Mucosa of rectum (tissue), 2 donors: ENCODE data around the gene AMBRA1.

Source experiments
- H3K27ac ChIP-seq, 2 donors: one replicate each; pipeline ENCODE4 v1.7.0; 2013; ENCODE audit warnings: inconsistent platforms in 2 of 2, low read depth in 2 of 2, low read length in 2 of 2
- H3K27me3 ChIP-seq, 2 donors: one replicate each; pipeline ENCODE4 v1.7.0; 2013; ENCODE audit warnings: low read length in 2 of 2; ENCODE audit not compliant: control insufficient read depth in 2 of 2, insufficient read depth in 2 of 2
- H3K36me3 ChIP-seq, 2 donors: one replicate each; pipeline ENCODE4 v1.7.0; 2013; ENCODE audit warnings: low read length in 2 of 2; ENCODE audit not compliant: control insufficient read depth in 2 of 2, insufficient read depth in 2 of 2
- H3K4me1 ChIP-seq, 2 donors: one replicate each; pipeline ENCODE4 v1.7.0; 2013; ENCODE audit warnings: low read length in 2 of 2, mild to moderate bottlenecking in 1 of 2; ENCODE audit not compliant: control insufficient read depth in 2 of 2, insufficient read depth in 2 of 2
- H3K4me3 ChIP-seq, 2 donors: one replicate each; pipeline ENCODE4 v1.7.0; 2013; ENCODE audit warnings: low read length in 2 of 2
- H3K9ac ChIP-seq, 2 donors: one replicate each; pipeline ENCODE4 v1.7.0; 2013; ENCODE audit warnings: low read length in 2 of 2, low read depth in 1 of 2, mild to moderate bottlenecking in 1 of 2
- H3K9me3 ChIP-seq, 2 donors: one replicate each; pipeline ENCODE4 v1.7.0; 2013; ENCODE audit warnings: low read length in 2 of 2; ENCODE audit not compliant: control insufficient read depth in 2 of 2
- donor health status: healthy.
- donor health status: Normal muscosa, but diverticular disease.

AMBRA1 gene

GRCh38 chr11:46457659-46458424, 136.0 kb downstream of the AMBRA1 start:
- H3K9me3 ChIP-seq, result no peaks in the 10 kb centered on the region
- H3K27me3 ChIP-seq, result no peaks in the 10 kb centered on the region
- H3K36me3 ChIP-seq, result no peaks in the 10 kb centered on the region
- H3K27ac ChIP-seq, result no peak overlapping the region
- H3K9ac ChIP-seq, result no peak overlapping the region
- no peaks in the 10 kb centered on the region for H3K4me1 ChIP-seq
- no peak overlapping the region for H3K4me3 ChIP-seq

GRCh38 chr11:46457021-46457420, 136.8 kb downstream of the AMBRA1 start:
- H3K4me3 ChIP-seq, result no peak overlapping the region

GRCh38 chr11:46456269-46457001, 137.4 kb downstream of the AMBRA1 start:
- H3K9ac ChIP-seq, result no peak overlapping the region
- no peaks in the 10 kb centered on the region for H3K36me3 ChIP-seq
- H3K27ac ChIP-seq, result no peak overlapping the region
- H3K9me3 ChIP-seq, result no peaks in the 10 kb centered on the region
- no peaks in the 10 kb centered on the region for H3K4me1 ChIP-seq
- no peak overlapping the region for H3K4me3 ChIP-seq
- H3K27me3 ChIP-seq, result no peaks in the 10 kb centered on the region

More at GRCh38 chr11:46457021-46457420, 136.8 kb downstream of the AMBRA1 start:
- Histone ChIP-seq H3K27ac (no peak overlapping the region), H3K9ac (no peak overlapping the region), H3K36me3 (no peaks in the 10 kb centered on the region), H3K9me3 (no peaks in the 10 kb centered on the region), H3K4me1 (no peaks in the 10 kb centered on the region), H3K27me3 (no peaks in the 10 kb centered on the region)

DNA sequence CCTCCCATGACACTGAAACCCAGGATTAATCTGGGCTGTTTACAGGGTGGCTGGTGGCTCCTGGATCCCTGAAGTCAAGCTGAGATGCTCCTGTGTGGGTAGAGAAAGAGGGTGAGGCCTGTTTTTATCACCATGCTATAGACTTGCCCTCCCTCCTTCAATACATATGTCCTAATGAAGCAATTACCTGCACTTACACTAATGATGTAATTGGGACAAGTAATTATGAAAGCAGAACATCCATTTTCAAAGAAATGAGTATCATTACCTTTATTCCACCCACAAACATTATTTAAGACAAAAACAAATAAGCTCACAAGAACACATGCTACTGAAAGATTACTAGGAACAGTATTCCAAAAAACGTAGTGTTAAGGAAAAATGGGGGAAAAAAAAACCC, 138.0 kb downstream of the AMBRA1 start:
- Histone ChIP-seq H3K27ac (no peak overlapping the region), H3K36me3 (no peaks in the 10 kb centered on the region), H3K9ac (no peak overlapping the region), H3K4me1 (no peaks in the 10 kb centered on the region), H3K9me3 (no peaks in the 10 kb centered on the region), H3K27me3 (no peaks in the 10 kb centered on the region), H3K4me3 (no peak overlapping the region)

- H3K36me3 ChIP-seq, result no peaks in the 10 kb centered on the region
- no peak overlapping the region for H3K9ac ChIP-seq
- H3K27me3 ChIP-seq, result no peaks in the 10 kb centered on the region
- H3K4me1 ChIP-seq, result no peaks in the 10 kb centered on the region
- H3K9me3 ChIP-seq, result no peaks in the 10 kb centered on the region
- H3K4me3 ChIP-seq, result no peak overlapping the region
- no peak overlapping the region for H3K27ac ChIP-seq
Measured at GRCh38 chr11:46452918-46453517, 140.8 kb downstream of the AMBRA1 start.

GRCh38 chr11:46451759-46452158, 142.1 kb downstream of the AMBRA1 start:
- H3K9me3 ChIP-seq, result no peaks in the 10 kb centered on the region
- H3K9ac ChIP-seq, result no peak overlapping the region
- no peak overlapping the region for H3K27ac ChIP-seq
- no peaks in the 10 kb centered on the region for H3K36me3 ChIP-seq
- no peaks in the 10 kb centered on the region for H3K4me1 ChIP-seq
- no peak overlapping the region for H3K4me3 ChIP-seq
- H3K27me3 ChIP-seq, result no peaks in the 10 kb centered on the region

- no peaks in the 10 kb centered on the region for H3K36me3 ChIP-seq
- H3K9ac ChIP-seq, result no peak overlapping the region
- H3K4me3 ChIP-seq, result no peak overlapping the region
- no peaks in the 10 kb centered on the region for H3K27me3 ChIP-seq
- H3K27ac ChIP-seq, result no peak overlapping the region
- no peaks in the 10 kb centered on the region for H3K4me1 ChIP-seq
- no peaks in the 10 kb centered on the region for H3K9me3 ChIP-seq
Measured at GRCh38 chr11:46450846-46451477, 142.9 kb downstream of the AMBRA1 start.

GRCh38 chr11:46447544-46447943, 146.3 kb downstream of the AMBRA1 start:
- Histone ChIP-seq H3K27me3 (no peaks in the 10 kb centered on the region), H3K4me1 (no peaks in the 10 kb centered on the region), H3K9ac (no peak overlapping the region), H3K27ac (no peak overlapping the region), H3K36me3 (peaks cover 0 to 7% of the 10 kb centered on the region in 2 donors), H3K9me3 (no peaks in the 10 kb centered on the region), H3K4me3 (no peak overlapping the region)

DNA sequence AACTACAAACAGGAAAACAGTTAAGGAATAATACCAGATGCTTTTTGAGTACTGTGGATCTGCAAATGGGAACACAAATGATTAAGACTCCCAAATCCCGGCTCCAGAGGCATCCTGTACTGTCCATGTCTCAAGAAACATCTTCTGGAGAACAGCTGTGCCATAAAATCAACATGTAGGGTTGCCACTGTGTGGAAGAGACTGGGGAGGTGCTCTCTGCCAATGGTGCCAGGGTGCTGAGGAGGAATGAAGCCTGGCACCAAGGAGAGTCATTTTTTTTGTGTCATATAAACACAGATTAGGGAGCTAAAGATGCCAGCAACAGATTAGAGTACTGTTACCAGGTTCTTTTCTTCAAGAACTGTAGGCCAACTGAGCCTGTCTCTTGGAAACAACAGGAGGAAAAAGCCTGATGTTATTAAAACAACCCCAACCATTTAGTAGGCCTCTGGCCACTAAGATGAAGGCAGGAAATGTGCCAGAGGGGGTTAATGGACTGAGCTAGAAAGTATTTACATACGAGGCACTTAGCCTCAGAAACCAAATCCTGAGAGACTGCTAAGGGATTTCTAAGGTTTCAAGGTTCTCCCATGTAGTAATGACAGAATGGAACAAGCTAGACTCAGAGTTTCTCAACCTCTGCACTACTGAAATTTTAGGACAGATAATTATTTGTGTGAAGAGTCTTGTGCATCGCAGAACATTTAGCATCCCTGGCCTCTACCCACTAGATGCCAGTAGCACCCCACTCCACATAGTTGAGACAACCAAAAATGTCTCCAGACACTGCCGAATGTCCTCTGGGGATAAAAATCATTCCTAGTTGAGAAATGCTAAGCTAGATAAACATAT, 147.7 kb downstream of the AMBRA1 start:
- no peaks in the 10 kb centered on the region for H3K9me3 ChIP-seq
- no peaks in the 10 kb centered on the region for H3K4me1 ChIP-seq
- H3K27me3 ChIP-seq, result no peaks in the 10 kb centered on the region
- no peak overlapping the region for H3K27ac ChIP-seq
- no peak overlapping the region for H3K4me3 ChIP-seq
- H3K9ac ChIP-seq, result no peak overlapping the region
- H3K36me3 ChIP-seq, result peaks cover 7 to 14% of the 10 kb centered on the region in 2 donors
